Stimulated activated CD4-positive, alpha-beta T cell treated with anti-CD3 and anti-CD28 coated beads, Interleukin-4, amount 100 ng/mL, for 24 hours (primary cell): ENCODE measurements around the gene CRYBG2.
"Not testable (repeated sequence)": the region's sequence is repeated elsewhere in the genome, so short reads cannot be mapped to it uniquely, and the experiment has no call there.

Experiments
- DNase-seq: peaks from one replicate; pipeline ENCODE4 v3.0.0-alpha.2; 2020

CRYBG2 gene

DNA sequence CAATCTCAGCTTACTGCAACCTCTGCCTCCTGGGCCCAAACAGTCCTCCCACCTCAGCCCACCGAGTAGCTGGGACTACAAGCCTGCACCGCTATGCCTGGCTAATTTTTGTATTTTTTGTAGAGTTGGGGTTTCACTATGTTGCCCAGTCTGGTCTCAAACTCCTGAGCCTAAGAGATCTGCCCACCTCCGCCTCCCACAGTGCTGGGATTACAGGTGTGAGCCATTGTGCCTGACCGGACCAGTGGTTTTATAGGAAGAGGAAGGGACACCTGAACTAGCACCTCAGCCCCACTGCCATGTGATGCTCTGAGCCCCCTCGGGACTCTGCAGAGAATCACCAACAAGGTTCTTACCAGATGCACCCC, 4.1 kb downstream of the CRYBG2 start:
- no peak for DNase-seq

DNA sequence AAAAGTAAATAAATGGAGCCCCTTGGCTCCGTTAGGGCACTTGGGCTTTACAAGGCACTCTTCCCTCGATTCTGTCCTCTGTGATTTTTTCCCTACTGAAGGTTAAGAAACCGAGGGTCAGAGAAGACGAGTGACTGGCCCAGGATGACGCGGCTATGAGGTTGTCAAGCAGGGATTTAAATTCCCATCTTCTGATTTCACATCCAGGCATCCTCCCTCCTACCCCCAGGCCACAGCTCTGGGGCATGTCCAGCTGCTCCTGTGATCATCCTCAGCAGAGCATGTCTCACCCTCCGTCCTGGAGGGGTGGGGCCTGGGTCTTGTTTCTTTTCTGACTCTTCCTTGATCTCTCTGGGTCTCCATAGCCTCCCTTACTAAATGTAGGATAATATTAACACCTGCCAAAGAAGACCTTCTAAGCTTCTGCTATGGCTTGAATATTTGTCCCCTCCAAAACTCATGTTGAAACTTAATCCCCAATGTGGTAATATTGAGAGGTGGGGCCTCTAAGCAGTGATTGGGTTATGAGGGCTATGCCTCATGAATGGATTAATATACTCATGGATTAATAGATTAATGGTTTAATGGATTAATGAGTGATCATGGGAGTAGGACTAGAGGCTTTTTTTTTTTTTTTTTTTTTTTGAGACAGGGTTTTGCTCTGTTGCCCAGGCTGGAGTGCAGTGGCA, 4.6 kb downstream of the CRYBG2 start:
- no peak for DNase-seq

DNA sequence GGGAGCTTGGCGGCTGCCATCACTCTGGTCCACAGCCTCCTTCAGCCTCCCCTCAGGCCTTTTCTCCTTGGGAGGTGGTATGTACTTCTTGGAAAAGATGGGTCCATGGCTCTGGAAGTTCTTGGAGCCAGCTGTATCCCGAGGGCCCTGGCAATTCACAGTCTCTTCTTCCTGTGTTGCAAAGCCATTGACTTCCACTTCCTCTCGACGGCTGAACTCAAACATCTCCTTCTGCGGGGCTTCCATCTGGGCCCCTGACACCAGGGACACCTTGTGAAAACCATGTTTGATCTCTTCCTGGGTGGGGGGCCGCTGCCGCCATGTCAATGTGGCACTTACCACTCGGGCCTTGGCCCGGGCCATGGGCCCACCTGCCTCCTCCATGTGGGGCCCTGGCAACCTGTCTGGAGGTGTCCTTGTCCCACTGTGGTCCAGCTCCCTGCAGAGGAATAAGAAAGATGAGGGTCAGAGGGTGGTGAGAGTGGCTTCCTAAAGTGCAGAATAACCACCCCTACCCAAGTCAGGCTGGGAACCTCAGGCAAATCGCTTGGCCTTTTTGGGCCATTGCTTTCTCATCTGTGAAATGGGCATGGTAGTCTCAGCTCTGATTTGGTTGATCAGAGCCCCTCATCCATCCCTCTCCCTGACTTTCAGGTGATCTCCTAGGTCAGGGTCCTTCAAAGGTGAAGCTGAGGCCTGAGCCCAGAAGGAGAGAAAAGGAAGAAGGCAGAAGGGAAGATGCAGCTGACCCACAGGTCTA, 7.5 kb downstream of the CRYBG2 start:
- DNase-seq = no peak

DNA sequence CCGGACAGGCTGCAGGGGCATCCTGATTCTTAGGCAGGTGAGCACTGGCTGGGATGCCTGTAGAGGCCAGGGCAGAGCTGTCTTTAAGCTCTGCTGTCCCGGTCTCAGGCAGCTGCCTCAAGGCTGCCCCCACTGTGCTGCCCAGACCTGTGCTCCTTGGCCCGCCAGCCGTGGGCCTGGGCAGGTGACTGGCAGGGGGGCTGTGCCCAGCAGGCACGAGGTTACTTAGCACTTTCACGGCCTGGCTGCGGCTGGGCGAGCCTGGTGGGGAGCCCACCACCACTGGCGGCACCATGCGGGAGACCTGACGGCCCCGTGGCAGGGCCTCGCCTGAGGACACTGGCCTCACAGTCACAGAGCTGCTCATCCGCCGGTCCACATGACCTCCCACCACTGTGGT, 8.2 kb downstream of the CRYBG2 start:
- no peak for DNase-seq

DNA sequence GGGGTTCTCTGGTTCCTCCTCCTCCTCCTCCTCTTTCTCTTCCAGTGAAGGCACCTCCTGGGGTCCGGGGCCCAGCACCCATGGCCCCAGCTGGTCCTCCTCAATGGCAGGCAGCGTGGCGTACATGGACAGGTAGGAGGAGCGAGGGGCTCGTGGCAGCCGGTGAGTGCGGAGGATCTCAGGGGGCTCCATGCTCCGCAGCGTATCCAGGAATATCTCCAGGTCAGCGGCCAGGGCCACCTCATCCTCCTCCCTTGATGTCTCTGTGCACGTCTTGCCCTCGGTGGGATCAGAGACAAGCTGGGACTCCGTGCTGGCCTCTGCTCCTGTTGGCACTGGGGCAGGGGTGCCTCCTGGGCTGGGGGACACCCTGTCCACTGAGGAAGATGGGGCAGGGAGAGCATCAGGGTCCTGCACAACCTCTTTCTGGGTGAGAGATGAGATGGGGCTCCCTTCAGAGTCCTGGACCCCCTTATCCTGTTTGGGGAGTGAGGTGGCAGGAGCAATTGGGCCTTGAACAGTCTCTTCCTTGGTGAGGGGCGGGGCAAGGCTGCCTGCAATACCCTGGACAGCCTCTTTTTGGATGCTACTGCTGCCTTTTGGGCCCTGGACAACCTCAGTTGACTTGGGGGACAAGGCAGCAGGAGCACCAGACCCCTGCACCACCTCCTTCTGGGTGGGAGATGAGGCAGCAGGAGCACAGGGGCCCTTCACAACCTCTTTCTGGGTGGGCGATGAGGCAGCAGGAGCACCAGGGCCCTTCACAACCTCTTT, 9.6 kb downstream of the CRYBG2 start:
- no peak for DNase-seq

DNA sequence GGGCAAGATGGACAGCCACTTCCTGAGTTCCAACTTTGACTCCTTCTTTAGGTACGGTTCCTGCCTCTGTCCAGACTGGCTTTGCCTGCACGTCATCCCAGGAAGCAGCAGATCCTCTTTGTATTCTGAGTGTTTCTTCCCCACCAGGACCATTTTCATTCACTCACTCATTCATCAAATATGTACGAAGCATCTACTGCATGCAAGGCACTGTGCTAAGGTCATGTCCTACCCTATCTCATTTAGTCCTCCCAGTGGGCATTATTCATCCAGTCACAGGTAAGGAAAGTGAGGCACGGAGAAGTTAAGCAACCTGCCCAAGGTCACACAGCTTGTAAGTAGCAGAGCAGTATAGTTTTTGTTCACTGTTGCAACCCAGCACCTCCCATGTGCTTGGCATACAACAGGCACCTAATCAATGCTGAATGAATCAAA, 13.9 kb downstream of the CRYBG2 start:
- DNase-seq = no peak

DNA sequence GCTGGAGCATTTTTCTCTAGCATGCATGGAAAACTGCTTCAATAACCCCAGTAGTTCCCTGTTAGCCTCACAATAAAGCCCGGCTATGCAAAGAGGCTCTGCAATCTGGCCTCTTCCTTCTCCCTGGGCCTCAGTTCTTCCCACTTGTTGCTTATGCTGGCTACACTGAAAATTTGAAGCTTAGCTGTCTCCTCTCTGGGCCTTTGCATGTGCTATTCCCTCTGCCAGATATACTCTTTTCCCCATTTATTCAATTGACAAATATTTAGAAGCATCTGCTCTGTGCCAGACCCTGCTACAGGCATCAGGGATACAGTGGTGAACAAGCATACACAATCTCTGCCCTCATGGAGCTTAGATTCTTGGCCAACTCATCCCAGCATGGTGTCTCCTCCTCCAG, 15.3 kb downstream of the CRYBG2 start:
- no peak for DNase-seq

DNA sequence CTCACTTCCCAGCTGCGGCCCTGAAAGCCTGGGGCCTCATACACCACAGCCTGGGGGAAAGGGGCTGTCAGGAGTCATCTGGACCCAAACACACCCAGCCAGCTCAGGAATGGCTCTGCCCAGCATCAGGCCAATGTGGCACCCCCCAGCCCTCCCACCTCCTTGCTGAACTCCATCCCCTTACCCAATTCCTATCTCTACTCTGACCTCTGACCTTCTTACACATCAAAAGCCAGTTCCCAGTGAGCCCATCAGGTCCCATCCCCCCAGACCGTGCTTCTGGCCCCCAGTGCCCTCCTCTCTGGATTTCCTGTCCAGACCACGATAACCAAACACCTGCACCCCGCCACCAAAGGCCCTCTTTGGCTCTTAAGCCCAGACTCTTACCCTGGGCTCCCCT, 16.3 kb downstream of the CRYBG2 start:
- no peak for DNase-seq

DNA sequence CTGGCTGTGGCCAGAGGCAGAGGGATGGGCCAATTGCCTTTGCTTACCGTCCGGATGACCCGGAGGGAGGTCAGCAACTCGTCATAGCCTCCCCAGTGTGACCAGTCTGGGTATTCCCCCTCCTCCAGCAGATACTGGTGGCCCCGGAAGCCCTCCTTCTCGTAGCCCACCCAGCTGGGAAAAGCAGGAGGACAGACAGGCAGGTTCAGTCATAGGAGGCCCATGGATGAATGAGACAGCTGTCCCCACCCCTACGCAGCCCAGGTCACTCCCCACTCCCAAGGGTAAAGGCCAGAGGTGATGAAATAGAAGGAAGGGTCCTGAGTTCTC, 16.8 kb downstream of the CRYBG2 start:
- no peak for DNase-seq

DNA sequence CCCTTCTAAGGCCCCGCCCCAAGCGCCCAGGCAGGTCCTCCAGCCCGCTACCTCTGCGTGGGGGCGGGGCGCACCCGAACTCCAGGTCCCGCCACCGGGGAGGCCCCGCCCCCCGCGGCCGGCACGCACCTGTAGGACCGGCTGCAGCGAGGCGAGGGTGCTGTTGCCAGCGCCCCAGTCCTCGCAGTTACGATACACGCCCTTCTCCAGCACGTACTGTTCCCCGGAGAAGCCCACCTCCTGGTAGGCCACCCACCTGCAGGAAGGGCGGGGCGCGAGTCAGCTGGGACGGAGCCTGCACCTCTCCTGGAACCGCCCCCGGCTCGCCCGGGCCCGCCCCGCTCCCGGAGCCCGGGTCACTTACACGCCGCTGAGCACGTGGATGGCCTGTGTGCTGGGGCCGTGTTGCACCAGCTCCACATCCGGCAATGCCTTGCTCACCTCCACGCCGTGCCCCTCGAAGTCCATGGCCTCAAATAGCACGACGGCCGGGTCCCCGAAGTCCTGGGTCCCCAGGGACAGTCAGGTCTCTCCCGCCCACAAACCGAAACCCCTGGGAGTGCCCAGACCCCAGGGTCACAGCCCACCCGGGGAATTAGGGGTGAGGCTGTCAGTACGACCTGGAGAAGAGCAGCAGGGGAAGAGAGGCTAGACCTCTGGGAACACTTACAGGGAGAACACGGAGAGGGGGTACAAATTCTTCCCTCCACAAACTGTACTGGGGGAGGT, 17.3 kb downstream of the CRYBG2 start:
- DNase-seq = peak; percentile 81

DNA sequence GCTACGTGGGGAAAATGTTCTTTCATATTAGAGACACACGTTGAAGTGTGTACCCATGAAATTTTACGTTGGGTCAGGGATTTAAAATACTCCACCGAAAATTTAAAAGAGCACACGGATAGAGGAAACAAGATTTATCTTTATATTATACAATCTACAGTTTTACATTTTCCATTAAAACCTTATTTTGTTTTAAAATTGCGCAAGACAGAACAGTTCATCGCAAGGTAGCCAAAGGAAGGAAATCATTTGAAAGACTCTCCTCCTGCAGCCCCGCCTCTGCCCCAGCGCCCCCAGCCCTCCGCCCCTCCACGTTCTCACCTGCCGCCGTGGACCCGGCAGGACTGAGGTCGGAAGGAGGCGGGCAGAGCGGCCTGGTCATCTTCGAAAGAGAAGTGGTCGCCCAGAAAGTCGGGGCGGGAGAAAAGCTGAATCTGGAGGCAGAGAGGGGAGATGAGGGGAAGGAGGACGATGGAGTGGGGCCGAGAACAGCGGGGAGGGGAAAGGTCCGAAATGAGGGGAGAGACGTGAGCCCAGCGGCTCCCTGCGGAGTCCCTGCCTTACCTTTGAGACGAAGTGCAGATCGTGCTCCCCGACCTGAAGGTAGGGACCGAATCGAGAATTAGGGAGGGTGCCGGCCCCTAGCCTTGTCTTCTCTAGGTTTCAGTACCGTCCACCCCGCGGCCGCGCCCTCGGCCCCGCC, 18.0 kb downstream of the CRYBG2 start:
- no peak for DNase-seq

DNA sequence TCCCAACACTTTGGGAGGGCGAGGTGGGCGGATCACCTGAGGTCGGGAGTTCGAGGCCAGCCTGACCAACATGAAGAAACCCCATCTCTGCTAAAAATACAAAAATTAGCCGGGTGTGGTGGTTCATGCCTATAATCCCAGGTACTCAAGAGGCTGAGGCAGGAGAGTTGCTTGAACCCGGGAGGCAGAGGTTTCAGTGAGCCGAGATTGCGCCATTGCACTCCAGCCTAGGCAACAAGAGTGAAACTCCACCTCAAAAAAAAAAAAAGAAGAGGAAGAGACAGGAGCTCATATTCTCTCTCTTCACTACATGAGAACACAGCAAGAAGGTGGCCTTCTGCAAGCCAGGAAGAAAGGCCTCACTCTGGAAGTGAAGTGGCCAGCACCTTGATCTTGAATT, 20.6 kb downstream of the CRYBG2 start:
- not testable (repeated sequence) for DNase-seq

DNA sequence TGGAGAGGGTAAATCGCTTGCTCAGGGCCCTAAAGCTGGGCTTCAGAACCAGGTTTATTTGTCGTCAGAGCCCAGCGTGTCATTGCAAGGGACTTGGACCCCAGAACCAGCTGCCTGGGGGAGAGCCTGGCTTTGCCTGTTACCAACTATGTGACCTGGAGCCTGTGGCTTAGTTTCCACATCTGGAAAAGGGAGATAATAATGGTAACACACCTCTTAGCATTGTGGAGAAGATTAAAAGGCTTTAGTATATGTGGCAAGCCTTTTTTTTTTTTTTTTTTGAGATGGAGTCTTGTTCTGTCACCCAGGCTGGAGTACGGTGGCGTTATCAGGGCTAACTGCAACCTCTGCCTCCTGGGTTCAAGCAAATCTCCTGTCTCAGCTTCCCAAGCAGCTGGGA, 23.7 kb downstream of the CRYBG2 start:
- DNase-seq = no peak

DNA sequence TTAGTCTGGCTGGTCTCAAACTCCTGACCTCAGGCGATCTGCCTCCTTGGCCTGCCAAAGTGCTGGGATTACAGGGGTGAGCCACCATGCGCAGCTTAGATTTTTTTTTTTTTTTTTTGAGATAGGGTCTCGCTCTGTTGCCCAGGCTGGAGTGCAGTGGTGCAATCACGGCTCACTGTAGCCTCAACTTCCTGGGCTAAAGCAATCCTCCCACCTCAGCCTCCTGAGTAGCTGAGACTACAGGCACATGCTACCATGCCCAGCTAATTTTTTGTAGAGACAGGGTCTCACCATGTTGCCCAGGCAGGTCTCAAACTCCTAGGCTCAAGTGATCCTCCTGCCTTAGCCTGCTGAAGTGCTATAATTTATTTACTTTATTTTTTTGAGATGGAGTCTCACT, 24.6 kb downstream of the CRYBG2 start:
- not testable (repeated sequence) for DNase-seq

DNA sequence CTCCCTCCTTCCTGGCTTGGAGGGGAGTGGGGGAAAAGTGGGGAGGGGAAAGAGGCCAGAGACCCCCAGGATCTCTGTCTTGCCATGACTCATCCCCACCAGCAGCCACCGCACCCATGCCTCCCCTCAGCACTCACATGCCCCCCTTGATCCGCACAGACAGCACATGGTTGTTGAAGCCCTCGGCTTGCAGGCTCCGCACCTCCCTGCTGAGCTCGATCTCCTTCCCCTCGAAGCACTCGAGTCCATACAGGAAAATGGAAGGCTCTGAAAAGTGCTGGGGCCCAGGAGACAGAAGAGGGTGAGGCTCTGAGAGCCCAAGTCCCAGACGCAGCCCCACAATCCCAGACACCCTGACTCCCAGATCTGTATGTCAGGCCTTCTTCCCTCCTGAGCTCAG, 25.3 kb downstream of the CRYBG2 start:
- no peak for DNase-seq

DNA sequence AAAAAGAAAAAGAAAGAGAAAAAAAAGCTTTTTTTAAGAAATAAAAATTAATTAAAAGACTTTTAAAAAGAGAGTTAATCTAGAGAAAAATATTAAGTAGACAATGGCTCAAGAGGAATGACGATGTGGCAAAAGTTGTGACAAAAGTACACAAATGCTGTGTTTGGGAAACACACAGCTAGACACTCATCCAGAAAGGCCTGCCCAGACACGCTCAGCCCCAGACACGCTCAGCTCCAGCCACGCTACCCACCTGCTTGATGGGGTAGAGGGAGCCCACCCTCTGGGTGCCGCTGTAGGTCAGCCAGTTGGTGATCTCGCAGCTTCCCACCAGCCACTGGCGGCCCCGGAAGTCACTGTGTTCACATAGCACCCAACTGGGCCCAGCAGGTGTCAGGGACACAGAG, 26.0 kb downstream of the CRYBG2 start:
- no peak for DNase-seq

DNA sequence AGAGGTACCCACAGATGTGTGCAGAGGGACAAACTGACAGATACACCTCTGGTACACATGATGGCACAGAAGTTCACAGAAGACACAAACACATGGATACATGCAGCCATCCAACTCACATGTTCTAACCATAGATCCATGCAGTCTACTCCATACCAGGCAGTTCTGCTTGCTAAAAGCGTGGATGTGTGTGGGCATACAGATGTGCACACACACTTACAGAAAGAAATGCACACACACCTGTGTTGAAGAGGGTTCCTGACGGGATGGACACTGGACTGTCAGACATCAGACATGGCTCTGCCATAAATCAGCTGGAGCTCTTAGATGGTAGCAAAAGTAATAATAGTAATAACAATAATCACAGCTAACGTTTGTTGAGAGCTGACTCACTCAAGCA, 29.4 kb downstream of the CRYBG2 start:
- no peak for DNase-seq

DNA sequence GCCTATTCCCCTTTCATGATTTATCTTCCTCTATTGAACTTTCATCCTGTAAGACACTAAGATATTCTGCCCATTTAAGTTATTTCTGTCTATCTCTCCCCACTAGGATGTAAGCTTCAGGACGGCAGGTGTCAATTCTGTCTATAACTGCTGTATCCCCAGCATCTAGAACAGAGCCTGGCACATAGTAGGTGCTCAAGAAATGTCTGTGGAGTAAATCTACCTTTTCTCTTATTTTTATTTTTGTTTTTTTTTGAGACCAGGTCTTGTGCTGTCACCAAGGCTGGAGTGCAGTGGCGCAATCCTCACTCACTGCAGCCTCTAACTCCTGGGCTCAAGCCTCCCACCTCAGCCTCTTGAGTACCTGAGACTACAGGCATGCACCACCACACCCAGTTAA, 30.5 kb downstream of the CRYBG2 start:
- no peak for DNase-seq

DNA sequence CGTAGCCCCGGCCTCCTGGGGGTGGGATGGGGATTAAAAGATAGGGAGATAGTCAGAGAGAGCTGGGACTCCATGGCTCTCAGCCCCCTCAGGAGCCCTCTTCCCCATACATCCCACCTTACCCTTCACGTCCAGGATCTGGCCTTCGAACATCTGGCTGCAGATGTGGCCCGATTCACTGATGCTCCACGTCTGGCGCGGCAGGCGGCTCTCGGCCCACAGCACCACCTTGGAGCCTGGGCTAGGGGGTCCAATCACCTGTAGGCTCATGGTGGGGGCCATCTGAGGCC, 31.9 kb downstream of the CRYBG2 start:
- DNase-seq = no peak

DNA sequence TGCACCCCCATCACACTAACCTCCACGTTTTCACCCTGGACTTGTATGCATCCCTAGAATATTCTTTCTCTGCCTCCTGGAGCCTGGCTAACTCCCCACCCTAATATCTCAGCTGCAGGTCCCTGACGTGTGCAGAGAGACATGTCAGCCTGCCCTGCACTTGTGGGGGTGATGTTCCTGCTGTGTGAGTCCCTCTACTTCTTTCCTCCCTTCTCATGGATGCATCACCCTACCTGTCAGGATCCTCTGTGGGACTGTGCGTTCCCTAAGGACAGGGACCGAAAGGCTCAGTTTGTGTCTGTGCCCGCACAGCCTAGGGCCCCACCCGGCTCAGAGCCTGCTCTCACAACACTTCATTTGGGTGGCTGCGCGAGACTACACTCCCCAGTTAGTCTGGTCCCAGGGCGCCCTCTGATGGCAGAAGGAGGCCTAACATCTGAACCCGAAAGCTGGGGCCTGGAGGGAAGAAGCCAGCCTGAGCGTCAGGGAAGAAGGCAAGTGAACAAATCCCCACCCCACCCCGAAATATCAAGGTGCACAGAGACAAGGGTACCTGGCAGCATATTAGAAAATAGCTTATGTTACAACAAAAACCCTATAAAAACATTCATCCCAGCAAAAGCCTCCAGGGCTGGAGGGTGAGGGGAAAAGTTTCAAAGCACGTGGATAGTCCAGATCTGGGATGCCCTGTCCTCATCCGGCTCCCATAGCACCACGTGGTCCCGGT, 32.5 kb downstream of the CRYBG2 start:
- DNase-seq = peak; percentile 97

DNA sequence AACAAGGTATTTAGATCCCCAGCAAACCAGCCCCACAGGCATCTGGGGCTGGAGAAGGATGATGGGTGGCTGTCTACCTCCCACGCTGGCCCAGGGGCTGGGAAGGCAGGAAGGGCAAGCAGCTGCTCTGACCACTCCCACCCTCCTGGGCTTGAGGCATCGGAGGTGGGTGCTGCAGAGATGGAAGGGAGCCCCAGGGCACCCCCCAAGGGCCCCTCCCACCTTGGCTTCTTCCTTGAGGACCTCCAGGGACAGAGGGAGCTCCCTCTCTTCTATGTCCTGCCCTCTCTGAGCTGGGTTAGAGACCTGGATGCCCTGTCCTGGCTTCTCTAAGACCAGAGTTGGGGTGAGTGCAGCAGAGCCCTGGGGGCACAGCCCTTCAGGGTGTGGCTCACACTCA, 33.0 kb downstream of the CRYBG2 start:
- DNase-seq = no peak

DNA sequence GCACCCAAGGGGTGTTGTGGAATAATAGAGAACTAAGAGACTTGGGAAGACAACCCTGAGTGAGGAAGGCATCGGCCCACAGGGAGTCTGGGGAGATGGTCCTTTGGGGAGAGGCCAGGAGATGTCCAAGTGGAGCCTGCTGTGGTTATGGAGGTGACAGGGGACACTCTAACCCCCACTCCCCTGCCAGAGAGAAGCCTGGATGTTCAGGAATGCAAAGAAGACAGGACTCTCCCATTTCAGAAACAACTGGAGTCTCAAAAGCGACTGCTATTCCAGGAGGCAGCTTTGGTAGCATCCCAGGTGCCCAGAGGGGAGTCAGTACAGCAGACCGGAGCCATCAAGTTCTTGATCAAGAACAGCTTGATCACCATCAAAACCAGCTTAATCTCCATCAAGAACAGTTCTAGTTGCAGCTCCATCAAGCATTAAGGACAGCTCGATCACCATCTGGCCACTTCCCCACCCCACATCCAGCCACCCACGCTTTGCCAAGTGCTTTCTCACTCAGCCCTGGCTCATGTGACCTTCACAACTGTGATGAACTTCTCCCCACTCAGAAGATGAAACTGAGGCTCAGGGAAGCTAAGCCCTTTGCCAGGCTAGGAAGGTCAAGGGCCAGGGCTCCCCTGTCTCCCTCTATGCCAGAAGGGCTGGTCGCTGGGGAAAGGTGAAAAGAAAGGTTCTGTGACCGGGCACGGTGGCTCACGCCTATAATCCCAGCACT, 35.4 kb downstream of the CRYBG2 start:
- DNase-seq = peak; percentile 58
